GM04503 (cell line): Measurements from ENCODE around the gene UQCRC2.
"Not testable (repeated sequence)": the region's sequence is repeated elsewhere in the genome, so short reads cannot be mapped to it uniquely, and the experiment has no call there.

Experiments
- DNase-seq: peaks from one replicate; pipeline ENCODE4 v3.0.0-alpha.2; 2012; ENCODE audit warnings: low read depth

The UQCRC2 gene

GRCh38 chr16:22010902-22011301 is 57.7 kb downstream of the UQCRC2 start:
- DNase-seq = no peak

GRCh38 chr16:22012241-22012640 is 59.1 kb downstream of the UQCRC2 start:
- DNase-seq = no peak

GRCh38 chr16:22013486-22013885 is 60.3 kb downstream of the UQCRC2 start:
- DNase-seq = no peak

DNA sequence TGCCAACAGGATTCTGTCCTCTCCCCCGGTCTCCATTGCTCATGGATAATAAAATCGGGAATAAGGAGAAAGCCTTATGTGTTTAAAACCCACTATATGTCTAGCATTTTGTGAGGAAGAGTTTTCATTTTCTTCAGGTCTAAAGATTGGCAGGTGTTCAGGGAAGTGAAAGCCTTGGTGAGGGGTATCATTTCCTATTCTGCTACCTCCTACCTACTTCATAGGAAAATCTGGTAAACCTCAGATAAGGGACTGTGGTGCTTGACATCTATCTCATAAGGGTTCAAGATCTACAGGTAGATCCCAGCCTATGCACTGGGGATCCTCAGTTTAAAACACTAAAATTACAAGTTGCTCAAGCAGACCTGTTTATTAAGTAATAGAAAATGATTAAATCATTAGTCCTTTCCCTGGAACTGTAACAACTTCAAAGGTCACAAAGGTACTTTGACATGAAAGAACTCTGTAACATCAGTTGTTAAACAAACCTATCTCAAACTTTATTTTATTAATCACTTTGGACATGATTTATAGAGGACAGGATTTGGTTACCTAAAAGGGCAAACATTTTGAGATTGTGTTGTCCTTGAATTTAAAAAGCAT is 61.2 kb downstream of the UQCRC2 start:
- DNase-seq = no peak

DNA sequence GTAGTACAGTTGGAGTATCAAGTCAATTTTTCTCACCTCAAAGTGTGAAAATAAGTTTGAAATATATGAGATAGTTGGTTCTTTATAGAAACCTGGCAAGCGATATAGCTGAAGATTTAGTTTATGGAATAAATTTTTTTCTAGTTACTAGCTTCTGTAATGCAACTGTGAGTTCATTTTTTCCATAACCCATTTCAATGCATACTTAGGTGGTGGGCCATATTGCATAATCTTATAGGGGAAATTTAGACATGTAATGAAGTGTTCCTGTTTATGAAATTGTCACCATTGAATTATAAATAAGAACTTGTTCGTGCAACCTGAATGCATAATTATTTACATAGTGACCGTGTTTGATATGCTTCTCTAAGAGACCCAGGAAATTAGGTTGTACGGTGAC is 63.8 kb downstream of the UQCRC2 start:
- DNase-seq = no peak

DNA sequence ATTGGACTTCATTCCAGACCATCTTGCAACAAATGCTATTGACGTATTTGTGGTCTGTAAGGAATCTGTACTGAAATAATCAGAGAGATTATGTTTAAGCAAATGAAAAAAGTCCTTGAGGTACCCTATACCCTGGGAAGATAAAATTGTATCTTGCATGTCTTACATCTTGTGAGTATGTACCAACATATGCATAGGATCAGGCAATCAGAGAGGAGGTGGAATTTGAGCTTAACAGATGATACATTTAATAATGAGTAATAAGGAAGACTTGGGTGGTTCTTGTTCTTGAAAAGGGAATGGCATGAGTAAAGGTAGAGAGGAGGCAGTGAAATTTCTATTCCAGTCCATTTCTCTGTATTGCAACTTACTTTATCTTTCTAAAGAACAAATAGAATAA is 65.4 kb downstream of the UQCRC2 start:
- no peak for DNase-seq

DNA sequence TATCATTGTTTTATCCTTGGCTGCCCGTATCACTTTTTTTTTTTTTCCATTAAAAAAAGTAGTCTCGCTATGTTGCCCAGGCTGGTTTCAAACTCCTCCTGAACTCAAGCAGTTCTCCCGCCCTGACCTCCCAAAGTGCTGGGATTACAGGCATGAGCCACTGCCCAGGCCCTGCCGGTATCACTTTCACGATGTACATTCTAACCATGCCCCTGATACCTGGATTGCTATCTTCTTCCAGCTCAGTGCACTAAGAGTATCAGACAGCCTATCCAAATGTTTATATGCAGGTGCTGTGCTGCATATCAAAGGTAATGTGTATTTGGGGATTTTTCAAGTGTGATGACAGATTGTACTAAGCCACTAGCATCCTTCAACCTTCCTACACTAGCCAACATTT is 69.0 kb downstream of the UQCRC2 start:
- DNase-seq = no peak

GRCh38 chr16:22023505-22023904 is 70.3 kb downstream of the UQCRC2 start:
- DNase-seq = no peak

- not testable (repeated sequence) for DNase-seq
Observed at GRCh38 chr16:22024785-22025184, 71.6 kb downstream of the UQCRC2 start.

- DNase-seq = no peak
Observed at GRCh38 chr16:22027633-22028032, 74.5 kb downstream of the UQCRC2 start.

DNA sequence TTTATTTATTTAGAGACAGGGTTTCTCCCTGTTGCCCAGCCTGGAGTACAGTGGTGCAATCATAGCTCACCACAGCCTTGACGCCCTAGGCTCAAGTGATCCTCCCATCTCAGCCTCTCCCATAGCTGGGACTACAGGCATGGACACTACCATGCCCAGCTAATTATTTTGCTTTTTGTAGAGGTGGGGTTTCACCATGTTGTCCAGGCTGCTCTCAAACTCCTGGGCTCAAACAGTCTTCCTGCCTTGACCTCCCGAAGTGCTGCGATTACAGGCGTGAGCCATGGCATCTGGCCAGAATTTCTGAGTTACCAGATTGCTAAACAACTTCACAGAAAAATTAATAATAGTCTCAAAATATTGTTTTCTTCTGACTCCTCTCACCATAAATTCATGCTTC is 76.5 kb downstream of the UQCRC2 start:
- no peak for DNase-seq

GRCh38 chr16:22030087-22030812 is 77.1 kb downstream of the UQCRC2 start:
- no peak for DNase-seq

DNA sequence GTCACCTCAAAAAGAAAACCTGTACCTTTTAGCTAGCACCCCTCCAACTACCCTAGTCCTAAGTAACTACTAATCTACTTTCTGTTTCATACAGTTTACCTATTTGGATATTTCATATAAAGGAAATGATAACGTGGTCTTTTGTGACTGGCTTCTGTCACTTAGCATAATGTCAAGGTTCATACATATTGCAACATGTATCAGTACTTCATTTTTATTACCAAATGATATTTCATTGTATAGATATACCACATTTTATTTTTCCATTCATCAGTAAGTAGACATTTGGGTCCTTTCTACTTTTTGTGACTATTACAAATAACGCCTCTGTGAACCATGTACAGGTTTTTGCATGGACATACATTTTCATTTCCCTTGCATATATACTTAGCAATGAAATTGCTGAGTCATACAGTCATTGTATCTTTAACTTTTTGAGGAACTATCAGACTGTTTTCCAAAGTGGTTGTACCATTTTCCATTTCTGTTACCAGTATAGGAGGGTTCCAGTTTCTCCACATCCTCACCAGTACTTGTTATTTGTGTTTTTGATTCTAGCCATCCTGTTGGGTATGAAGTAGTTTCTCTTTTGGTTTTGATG is 78.4 kb downstream of the UQCRC2 start:
- DNase-seq = no peak
